Lower leg skin (tissue), 3 donors: ENCODE measurements around the gene PIP5K1C.

Source experiments
- CTCF ChIP-seq, 3 donors: fragments of 450-650 bp; IDR thresholded peaks; one replicate each; pipeline ENCODE4 v1.5.1; 2016; ENCODE audit warnings: antibody characterized with exemption in 3 of 3, mild to moderate bottlenecking in 3 of 3, moderate library complexity in 2 of 3
- POLR2A ChIP-seq, 2 donors: fragments of 450-650 bp; IDR thresholded peaks; one replicate each; pipeline ENCODE4 v1.6.1; 2016 to 2017; ENCODE audit warnings: antibody characterized with exemption in 2 of 2, mild to moderate bottlenecking in 1 of 2, moderate library complexity in 1 of 2

DNA sequence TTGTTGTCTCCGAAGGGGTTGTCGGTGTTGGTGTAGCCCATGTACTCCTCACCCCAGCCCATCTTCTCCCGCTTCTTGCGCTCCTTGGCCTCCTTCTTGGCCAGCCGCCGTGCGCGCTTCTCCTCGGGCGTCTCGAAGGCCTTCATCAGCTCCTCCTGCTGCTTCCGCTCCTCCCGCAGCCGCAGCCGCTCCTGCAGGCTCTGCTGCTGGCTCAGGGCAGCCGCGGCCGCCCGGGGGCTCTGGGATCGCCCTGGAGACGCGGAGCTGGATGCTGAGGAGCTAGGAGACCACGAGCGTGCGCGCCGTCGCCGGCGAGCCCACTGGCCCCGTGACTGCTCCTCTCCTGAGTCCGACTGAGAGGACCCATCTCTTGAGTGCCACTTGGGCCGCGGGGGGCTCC, 76.6 kb downstream of the PIP5K1C start:
- TF ChIP-seq CTCF (IDR thresholded peaks at IDR 0.05) (no peak), POLR2A (IDR thresholded peaks at IDR 0.05) (no peak)
